K562 (cell line): ENCODE results near the gene GOLGA5. TPM values are rescaled to one million over a fixed set of nuclear protein-coding genes. Genes with fewer than 3 reads are reported as not detected.

Source experiments
- GATAD2B ChIP-seq: fragments of 450-650 bp; IDR thresholded peaks from 2 replicates; pipeline ENCODE4 v1.6.1; 2017; ENCODE audit warnings: mild to moderate bottlenecking, borderline replicate concordance
- LARP7 ChIP-seq: fragments of 450-650 bp; IDR thresholded peaks from 2 replicates; pipeline ENCODE4 v1.6.1; 2016
- MXI1 ChIP-seq: IDR thresholded peaks from 2 replicates; pipeline ENCODE4 v1.6.1; 2011; ENCODE audit warnings: low read depth, mild to moderate bottlenecking, improper control_type of control experiment, low read length
- POU5F1 ChIP-seq: fragments of 150-350 bp; IDR thresholded peaks from 2 replicates; pipeline ENCODE4 v1.6.1; 2014; ENCODE audit warnings: borderline replicate concordance, low read length, low read depth, mild to moderate bottlenecking; ENCODE audit not compliant: partially characterized antibody
- SMAD1 ChIP-seq: fragments of 150-350 bp; IDR thresholded peaks from 2 replicates; pipeline ENCODE4 v1.6.1; 2014; ENCODE audit warnings: low read length, low read depth; ENCODE audit not compliant: partially characterized antibody
- ZNF140 ChIP-seq: fragments of 250-450 bp; sonication (Bioruptor Pico); IDR thresholded peaks from 2 replicates; pipeline ENCODE4 v1.8.0; 2021; ENCODE audit warnings: moderate library complexity, mild to moderate bottlenecking, inconsistent platforms
- ZNF316 ChIP-seq: fragments of 450-650 bp; IDR thresholded peaks from 2 replicates; pipeline ENCODE4 v1.6.1; 2016
- polyA plus RNA-seq, 8 experiments: library from polyadenylated mRNA; depleted of rRNA in 4 of 8; stranded (reverse) in 5 of 8; unstranded in 3 of 8; fragments of >200 nt; fragmentation: Nextera tagmentation in 2 of 8; fragmentation: Illumina TruSeq in 1 of 8; extraction: Ambion mirVana in 2 of 8; extraction: Trizol in 1 of 8; gene quantifications; 2 replicates each; pipeline versions ENCODE4 v1.2.1 to v1.2.3, GENCODE V29; 2011 to 2014; ENCODE audit warnings: inconsistent platforms in 1 of 8, missing spikeins in 1 of 8
- total RNA-seq, 7 experiments: library from RNA; depleted of rRNA in 6 of 7; stranded (reverse); fragments of >200 nt in 6 of 7; fragmentation: Illumina TruSeq in 2 of 7; extraction: Trizol in 2 of 7; gene quantifications; 2 replicates each; pipeline versions ENCODE4 v1.2.1 to v1.2.3, GENCODE V29; 2011 to 2021; ENCODE audit warnings: low replicate concordance in 1 of 7
- TF ChIP-seq, protein P1 (sequence below): sonication (generic); formaldehyde crosslinking; IDR thresholded peaks from 2 replicates; pipeline ENCODE4 v1.8.0; 2023; ENCODE audit warnings: missing genetic modification reagents, mild to moderate bottlenecking, borderline replicate concordance
- TF ChIP-seq, protein P2 (sequence below): fragments of 250-450 bp; sonication (Bioruptor Pico); IDR thresholded peaks from 2 replicates; pipeline ENCODE4 v1.4.0; 2020; ENCODE audit warnings: mild to moderate bottlenecking, moderate library complexity, borderline replicate concordance
- TF ChIP-seq, protein P3 (sequence below): fragments of 450-650 bp; IDR thresholded peaks from 2 replicates; pipeline ENCODE4 v1.7.1; 2018; ENCODE audit warnings: mild to moderate bottlenecking, low read depth; ENCODE audit not compliant: partially characterized antibody
- TF ChIP-seq, protein P4 (sequence below), 3 experiments: fragments of 200-800 bp in 1 of 3; sonication (Bioruptor generic) in 1 of 3; sonication (generic) in 1 of 3; formaldehyde crosslinking in 1 of 3; IDR thresholded peaks; 2 replicates each; pipeline versions ENCODE4 v1.6.1 to v1.8.0; 2016 to 2022; ENCODE audit warnings: mild to moderate bottlenecking in 2 of 3, missing compliant biosample characterization in 2 of 3, missing genetic modification characterization in 2 of 3, missing genetic modification reagents in 1 of 3

The GOLGA5 gene
- total and polyA plus RNA-seq, 9 of the 15 experiments (the other 6 are each of a cell fraction or from before 2014, with no cell fraction given): 5.7 to 19.6 (median 12.7) TPM

DNA sequence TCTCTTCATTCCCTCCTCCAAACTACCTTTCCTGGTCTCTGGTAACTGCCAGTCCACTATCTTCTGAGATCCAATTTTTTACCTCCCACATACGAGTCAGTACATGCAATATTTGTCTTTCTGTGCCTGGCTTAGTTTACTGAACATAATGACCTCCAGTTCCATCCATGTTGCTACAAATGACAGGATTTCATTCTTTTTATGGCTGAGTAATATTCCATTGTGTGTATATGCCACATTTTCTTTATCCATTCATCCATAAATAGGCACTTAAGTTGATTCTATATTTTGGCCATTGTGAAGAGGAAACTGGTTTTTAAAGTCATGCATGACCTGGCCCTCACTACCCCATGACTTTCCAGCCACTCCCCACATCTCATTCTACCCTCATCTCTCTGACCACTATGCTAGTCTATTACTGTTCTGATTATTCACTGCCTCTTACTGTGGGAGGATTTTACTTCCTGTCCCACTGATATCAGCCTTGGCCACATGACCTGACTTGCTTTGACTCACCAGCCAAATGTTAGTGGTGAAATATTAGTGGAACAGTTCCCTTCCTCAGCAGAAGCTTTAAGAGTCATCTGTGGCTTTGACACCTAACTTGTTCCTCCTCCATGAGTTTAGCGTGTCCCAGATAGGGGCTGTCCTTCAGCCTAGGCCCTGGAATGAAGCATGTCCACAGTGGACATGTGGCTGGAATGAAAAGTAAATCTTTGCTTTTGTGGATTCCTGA, 52.2 kb downstream of the GOLGA5 start (continued):
- TF ChIP-seq, protein P1, sequence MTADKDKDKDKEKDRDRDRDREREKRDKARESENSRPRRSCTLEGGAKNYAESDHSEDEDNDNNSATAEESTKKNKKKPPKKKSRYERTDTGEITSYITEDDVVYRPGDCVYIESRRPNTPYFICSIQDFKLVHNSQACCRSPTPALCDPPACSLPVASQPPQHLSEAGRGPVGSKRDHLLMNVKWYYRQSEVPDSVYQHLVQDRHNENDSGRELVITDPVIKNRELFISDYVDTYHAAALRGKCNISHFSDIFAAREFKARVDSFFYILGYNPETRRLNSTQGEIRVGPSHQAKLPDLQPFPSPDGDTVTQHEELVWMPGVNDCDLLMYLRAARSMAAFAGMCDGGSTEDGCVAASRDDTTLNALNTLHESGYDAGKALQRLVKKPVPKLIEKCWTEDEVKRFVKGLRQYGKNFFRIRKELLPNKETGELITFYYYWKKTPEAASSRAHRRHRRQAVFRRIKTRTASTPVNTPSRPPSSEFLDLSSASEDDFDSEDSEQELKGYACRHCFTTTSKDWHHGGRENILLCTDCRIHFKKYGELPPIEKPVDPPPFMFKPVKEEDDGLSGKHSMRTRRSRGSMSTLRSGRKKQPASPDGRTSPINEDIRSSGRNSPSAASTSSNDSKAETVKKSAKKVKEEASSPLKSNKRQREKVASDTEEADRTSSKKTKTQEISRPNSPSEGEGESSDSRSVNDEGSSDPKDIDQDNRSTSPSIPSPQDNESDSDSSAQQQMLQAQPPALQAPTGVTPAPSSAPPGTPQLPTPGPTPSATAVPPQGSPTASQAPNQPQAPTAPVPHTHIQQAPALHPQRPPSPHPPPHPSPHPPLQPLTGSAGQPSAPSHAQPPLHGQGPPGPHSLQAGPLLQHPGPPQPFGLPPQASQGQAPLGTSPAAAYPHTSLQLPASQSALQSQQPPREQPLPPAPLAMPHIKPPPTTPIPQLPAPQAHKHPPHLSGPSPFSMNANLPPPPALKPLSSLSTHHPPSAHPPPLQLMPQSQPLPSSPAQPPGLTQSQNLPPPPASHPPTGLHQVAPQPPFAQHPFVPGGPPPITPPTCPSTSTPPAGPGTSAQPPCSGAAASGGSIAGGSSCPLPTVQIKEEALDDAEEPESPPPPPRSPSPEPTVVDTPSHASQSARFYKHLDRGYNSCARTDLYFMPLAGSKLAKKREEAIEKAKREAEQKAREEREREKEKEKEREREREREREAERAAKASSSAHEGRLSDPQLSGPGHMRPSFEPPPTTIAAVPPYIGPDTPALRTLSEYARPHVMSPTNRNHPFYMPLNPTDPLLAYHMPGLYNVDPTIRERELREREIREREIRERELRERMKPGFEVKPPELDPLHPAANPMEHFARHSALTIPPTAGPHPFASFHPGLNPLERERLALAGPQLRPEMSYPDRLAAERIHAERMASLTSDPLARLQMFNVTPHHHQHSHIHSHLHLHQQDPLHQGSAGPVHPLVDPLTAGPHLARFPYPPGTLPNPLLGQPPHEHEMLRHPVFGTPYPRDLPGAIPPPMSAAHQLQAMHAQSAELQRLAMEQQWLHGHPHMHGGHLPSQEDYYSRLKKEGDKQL (CRISPR knock-in tag): no peak
- no peak for TF ChIP-seq MXI1
- TF ChIP-seq, protein P2, sequence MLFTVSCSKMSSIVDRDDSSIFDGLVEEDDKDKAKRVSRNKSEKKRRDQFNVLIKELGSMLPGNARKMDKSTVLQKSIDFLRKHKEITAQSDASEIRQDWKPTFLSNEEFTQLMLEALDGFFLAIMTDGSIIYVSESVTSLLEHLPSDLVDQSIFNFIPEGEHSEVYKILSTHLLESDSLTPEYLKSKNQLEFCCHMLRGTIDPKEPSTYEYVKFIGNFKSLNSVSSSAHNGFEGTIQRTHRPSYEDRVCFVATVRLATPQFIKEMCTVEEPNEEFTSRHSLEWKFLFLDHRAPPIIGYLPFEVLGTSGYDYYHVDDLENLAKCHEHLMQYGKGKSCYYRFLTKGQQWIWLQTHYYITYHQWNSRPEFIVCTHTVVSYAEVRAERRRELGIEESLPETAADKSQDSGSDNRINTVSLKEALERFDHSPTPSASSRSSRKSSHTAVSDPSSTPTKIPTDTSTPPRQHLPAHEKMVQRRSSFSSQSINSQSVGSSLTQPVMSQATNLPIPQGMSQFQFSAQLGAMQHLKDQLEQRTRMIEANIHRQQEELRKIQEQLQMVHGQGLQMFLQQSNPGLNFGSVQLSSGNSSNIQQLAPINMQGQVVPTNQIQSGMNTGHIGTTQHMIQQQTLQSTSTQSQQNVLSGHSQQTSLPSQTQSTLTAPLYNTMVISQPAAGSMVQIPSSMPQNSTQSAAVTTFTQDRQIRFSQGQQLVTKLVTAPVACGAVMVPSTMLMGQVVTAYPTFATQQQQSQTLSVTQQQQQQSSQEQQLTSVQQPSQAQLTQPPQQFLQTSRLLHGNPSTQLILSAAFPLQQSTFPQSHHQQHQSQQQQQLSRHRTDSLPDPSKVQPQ: no peak
- no peak for TF ChIP-seq SMAD1
- TF ChIP-seq LARP7: no peak
- TF ChIP-seq, protein P3, sequence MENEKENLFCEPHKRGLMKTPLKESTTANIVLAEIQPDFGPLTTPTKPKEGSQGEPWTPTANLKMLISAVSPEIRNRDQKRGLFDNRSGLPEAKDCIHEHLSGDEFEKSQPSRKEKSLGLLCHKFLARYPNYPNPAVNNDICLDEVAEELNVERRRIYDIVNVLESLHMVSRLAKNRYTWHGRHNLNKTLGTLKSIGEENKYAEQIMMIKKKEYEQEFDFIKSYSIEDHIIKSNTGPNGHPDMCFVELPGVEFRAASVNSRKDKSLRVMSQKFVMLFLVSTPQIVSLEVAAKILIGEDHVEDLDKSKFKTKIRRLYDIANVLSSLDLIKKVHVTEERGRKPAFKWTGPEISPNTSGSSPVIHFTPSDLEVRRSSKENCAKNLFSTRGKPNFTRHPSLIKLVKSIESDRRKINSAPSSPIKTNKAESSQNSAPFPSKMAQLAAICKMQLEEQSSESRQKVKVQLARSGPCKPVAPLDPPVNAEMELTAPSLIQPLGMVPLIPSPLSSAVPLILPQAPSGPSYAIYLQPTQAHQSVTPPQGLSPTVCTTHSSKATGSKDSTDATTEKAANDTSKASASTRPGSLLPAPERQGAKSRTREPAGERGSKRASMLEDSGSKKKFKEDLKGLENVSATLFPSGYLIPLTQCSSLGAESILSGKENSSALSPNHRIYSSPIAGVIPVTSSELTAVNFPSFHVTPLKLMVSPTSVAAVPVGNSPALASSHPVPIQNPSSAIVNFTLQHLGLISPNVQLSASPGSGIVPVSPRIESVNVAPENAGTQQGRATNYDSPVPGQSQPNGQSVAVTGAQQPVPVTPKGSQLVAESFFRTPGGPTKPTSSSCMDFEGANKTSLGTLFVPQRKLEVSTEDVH: no peak
- TF ChIP-seq, protein P4, sequence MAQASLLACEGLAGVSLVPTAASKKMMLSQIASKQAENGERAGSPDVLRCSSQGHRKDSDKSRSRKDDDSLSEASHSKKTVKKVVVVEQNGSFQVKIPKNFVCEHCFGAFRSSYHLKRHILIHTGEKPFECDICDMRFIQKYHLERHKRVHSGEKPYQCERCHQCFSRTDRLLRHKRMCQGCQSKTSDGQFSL (CRISPR knock-in tag; IDR thresholded peaks at IDR 0.05): no peak
- TF ChIP-seq, protein P4 (tag; IDR thresholded peaks at IDR 0.05): no peak
- TF ChIP-seq ZNF316: no peak
- no peak for TF ChIP-seq POU5F1
- no peak for TF ChIP-seq GATAD2B
- TF ChIP-seq ZNF140 (CRISPR knock-in tag): no peak
